Hepatic stellate cell (primary cell): Measurements from ENCODE around the gene LCTL.
"Not testable (repeated sequence)": the region's sequence is repeated elsewhere in the genome, so short reads cannot be mapped to it uniquely, and the experiment has no call there.

Source experiments
- DNase-seq: peaks from one replicate; pipeline ENCODE4 v3.0.0; 2011; ENCODE audit warnings: low spot score

Gene LCTL

DNA sequence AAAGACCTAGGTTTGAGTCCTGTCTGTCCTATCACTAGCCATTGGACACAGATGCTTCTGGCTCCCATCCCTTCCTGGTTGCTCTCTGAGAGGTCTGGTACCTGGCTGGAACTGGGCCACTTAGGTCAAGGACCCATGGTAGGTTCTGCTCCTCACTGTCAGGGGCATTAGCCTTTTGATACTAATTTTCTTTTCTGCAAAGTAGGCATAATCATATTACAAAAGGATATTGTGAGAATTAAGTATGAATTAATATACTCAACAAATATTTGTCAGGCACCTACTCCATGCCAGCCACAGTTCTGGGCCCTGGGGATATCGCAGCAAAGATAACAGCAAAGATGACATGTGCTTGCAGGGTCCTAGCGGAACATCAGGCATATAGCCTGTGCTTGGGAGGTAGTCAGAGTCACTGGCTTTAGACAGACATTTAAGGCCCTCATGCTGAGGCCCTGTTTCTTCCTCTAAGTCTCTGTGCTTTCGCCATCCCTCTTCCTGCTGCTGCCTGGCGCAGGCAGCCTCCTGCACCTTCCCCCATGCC is 25.6 kb upstream of the LCTL start:
- DNase-seq = no peak

DNA sequence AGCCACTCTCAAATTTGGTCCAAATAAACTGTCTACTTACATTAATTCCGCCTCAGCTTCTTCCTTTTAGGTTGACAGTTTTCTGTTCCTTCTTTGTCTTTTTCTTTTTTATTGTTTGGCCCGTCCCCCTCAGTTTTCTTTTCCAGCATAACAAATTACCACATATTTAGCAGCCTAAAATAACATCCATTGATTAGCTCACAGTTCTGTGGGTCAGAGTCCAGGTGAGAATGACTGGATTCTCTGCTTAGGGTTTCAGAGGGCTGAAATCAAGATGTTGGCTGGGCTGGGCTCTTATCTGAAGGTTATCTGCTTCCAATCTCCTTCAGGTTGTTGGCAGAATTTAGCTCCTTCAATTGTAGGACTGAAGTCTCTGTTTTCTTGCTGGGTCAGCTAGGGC is 24.6 kb upstream of the LCTL start:
- no peak for DNase-seq

DNA sequence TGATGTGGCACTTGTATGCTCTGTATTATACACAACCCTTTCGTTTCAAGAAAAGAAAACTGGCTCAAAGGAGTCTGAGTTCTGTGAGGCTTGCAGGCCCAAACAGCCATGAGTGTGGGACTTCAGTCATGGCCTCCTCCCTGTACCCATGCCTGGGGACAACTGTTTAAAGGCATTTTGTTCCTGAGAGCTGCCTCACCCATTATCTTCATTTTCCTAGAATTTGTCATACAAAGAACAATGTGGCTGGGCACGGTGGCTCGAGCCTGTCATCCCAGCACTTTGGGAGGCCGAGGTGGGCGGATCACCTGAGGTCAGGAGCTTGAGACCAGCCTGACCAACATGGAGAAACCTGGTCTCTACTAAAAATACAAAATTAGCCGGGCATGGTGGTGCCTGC is 23.6 kb upstream of the LCTL start:
- not testable (repeated sequence) for DNase-seq

DNA sequence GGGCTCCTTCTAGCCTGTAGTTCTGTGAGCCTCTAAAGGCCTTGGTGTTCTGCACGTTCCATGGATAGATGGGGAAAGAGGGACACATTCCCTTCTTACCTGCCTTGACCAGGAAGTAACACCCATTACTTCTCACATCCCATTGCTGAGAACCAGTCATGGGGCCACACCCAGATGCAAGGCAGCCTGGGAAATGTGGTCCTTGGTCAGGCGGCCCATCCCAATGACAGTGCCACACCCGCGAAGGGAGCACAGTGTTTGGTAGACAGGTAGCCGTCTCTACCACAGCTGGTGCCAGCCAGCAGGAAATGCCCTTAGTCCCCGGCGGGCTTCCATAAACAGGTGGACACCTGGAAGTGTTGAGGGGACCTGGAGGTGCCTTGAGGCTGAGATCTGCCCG is 23.2 kb upstream of the LCTL start:
- no peak for DNase-seq

DNA sequence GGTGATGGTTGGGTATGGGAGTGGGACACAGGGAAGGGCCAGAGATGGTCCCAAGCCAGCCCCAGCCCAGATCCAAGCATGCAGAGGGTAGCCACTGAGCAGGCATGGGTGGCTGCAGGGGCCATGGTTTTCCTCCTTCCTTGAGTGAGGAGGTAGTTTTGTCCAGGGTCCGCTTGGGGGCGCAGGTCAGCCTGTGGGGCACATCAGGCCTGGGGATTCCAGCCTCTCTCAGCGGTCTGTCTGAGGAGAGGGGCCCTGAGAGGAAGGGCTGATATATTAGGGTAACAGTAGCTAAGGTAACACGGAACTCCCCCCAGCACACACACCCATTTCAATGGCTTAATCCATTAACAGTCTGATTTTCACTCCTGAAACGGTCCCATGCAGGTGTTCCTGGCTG is 22.7 kb upstream of the LCTL start:
- DNase-seq = no peak

DNA sequence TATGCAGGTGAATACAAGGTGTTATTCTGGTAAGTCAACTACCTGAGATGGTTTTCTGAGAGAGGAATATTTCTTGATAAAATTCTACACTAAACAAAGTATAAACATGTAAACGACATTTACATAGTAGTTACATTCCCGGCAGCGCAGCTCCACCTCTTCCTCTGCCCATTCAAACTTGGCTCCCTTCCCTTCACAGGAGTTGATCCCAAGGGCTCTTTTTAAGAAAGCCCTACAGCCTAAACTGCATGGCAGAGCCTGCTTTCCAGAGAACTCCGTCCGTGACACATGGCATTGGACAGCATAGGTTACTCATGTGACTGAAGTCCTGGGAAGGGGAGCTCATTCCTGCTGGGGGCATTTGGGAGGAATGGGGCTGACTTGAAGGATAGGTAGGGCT is 22.0 kb upstream of the LCTL start:
- no peak for DNase-seq

DNA sequence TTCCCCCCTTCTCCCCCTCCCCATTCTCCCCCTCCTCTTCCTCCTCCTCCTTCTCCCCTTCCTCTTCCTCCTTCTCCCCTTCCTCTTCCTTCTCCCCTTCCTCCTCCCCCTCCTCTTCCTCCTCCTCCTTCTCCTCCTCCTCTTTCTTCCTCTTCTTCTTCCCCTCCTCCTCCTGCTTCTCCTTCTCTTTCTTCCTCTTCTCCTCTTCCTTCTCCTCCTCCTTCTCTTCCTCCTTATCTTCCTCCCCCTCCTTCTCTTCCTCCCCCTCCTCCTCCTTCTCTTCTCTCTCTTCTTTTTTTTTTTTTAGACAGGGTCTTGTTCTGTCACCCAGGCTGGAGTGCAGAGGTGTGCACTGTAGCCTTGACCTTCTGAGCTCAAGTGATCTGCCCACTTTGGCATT is 21.2 kb upstream of the LCTL start:
- DNase-seq = no peak

DNA sequence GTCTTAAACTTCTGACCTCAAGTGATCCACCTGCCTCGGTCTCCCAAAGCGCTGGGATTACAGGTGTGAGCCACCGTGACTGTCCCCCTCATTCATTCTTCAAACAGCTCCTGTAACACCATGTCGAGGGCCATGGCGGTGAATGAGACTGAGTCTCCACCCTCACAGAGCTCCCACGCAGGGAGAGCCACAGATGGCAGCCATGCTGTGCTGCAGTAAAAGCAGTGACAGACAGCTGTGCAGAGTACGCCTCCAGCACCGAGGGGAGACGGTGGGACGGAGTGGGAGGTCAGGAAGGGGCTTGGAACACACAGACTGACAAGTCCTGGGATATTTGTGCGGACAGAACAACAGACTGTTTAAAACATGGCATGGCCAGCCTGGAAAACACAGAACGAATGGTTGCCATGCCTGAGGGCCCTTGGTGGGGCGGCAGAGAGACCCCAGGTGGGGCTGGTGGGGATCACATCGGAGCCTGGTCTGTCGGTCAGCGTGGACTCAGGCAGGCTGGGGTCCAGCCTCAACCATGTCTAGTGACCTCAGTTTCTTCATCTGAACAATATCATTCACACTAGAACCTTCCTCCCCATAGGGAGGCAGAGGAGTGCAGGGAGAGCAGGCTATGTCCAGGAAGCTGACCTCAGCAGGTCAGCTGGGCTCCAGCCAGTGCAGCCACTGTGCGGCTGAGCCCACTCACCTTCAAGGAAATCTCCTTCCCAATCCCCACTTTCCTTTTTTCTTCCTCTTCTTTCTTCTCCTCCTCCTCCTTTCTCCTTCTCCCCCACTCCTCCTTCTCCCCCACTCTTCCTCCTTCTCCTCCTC is 20.6 kb upstream of the LCTL start:
- no peak for DNase-seq

DNA sequence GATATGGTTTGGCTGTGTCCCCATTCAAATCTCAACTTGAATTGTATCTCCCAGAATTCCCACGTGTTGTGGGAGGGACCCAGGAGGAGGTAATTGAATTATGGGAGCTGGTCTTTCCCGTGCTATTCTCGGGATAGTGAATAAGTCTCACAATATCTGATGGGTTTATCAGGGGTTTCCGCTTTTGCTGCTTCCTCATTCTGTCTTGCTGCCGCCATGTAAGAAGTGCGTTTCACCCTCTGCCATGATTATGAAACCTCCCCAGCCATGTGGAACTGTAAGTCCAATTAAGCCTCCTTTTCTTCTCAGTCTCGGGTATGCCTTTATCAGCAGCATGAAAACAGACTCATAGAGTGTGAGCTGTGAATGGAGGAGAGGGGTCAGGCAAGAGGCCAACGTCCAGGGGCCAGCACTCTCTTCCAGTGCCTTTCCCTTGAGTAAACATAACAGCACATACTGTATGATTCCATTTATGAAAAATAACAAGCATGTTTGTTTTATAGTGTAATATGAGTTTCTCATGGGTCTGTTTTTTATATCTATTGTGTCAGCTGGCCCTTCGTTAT is 16.3 kb upstream of the LCTL start:
- no peak for DNase-seq

DNA sequence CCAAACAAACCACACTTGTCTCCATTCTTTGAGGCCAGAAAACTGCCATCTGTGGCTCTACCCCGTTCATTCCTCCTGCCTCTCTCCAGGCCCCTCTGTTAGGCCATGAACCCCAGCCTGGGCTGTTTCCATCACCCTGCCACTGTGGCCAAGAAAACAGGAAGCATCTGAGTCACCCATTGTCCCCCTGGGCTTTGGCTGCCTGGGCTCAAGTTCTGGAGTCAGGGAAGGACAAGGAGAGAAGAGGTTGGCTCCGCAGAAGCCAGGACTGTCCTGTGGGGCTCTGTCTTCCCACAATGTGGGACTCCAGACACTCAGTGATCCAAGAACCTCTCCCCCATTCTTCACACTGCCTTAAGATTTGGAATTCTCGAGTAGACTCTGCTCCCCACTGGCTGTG is 14.8 kb upstream of the LCTL start:
- DNase-seq = peak; percentile 46

DNA sequence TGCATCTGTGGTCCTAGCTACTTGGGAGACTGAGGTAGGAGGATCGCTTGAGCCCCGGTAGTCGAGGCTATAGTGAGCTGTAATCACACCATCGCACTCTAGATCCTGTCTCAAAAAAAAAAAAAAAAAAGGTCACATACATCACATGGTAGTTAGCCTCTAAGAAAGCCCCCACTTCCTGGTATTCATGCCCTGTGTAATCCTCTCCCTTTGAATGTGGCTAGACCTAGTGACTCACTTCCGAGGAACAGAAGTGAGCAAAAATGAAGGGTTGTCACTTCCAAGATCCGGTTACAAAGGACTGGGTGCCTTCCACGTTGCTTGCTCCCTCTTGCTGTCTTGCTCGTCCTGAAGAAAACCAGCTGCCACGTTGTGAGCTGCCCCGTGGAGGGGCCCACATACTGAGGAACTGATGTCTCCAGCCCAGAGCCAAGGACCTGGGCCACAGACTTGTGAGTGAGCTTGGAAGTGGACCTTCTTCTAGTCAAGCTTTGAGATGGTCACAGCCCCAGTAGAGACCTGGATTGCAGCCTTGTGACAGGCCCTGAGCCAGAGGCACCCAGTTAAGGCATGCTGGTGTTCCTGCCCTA is 12.6 kb upstream of the LCTL start:
- no peak for DNase-seq

DNA sequence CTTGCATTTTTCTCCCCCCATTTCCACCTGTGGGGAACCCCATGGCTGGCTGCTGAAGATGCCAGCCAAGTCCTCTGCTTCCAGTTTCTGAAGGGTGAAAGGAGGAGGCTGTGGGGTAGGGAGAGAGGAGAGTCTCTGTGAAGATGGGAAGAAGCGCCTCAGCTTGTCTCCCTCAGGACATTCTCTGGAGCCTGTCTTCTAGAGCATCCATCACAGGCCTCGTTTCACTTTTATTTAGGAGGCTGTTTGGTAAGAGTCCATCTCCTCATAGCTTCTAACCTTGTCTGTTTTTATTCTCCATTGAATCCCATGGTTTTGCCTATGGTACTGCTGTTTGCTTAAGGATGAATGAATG is 8.8 kb upstream of the LCTL start:
- DNase-seq = no peak

DNA sequence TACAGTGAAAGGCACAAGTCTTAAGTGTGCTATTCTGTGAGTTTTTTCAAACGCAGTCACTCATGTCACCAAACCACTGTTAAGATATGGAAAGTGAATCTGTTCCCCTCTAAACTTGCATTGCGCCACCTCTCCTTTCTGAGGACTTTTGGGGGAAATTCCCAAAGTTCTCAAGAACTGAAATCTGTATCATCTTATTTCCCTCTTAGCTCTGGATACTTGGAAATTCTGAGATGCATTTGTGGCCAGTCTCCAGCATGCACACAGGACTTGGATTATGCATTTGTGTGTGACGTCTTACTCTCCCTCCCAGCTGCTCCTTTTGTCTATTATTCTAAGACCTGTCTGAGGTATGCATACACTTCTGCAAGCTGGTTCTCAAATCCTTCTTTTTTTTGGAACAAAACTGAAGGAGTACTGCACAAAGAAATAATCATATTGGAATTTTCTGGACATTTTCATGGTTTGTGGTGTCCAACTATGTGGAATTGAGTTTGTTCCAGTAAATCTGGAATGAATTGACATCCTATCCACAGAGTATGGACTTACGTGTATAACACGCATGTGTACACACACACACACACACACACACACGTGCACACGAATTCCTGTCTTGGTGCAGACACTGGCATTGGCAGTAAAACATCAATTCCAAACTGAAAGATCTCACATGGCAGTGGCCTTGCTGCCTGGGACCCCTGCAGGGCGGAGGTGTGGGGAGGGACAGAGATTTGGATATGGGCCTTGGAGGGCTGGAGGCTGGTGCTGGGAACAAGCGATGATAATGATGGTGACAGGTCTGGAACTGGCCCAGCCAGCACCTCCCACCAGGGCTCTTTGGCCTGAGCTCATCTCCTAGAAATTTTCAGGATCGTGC is 8.2 kb upstream of the LCTL start:
- DNase-seq = no peak

DNA sequence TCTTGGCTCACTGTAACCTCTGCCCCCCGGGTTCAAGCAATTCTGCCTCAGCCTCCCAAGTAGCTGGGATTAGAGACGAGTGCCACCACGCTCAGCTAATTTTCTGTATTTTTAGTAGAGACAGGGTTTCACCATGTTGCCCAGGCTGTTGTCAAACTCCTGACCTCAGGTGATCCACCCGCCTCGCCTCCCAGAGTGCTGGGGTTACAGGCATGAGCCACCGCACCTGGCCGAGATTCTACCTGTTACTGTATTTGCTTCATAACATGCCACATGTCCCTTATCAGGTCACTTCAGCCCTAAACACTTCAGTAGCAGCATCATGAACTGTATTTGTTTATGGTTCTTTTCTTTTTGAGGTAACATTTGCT is 7.5 kb upstream of the LCTL start:
- no peak for DNase-seq

DNA sequence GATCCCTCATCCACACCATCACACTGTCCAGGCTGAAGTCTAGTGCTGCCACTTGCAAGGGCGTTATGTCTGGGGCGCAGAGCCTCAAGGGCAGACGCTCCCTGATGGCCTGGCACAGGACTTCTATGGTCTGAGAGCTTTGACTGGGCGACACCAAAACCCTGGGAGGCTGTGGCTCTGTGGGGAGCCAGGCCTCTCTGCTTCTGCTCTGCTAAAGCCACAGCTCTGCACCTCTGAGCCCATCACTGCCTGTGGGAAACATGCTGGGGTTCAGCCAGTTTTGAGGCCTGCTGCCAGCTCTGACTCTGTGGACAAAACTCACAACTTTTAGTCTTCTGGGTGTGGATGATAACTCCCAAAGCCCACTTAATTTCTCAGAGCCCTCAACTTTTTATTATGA is 6.3 kb upstream of the LCTL start:
- no peak for DNase-seq

DNA sequence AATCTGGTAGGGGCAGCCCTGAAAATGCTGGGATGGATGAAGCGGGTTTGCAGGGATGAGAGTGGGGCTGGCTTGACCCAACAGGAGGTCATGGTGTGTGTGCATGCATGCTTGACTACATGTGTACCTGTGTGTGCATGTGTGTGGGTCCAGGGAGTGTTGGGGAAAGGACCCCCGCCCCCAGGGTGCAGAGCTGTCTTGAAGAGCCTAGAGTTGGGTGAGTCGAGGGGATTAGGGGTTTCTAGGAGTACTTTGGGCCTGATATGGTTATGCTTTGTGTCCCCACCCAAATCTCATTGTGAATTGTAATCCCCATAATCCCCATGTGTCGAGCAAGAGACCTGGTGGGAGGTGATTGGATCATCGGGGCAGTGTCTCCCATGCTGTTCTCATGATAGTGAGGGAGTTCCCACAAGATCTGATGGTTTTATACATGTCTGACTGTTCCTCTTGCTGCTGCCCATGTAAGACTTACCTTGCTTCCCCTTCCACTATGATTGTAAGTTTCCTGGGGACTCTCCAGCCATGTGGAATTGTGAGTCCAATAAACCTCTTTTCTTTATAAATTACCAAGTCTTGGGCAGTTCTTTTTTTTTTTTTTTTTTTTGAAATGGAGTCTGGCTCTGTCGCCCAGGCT is 5.2 kb upstream of the LCTL start:
- no peak for DNase-seq

DNA sequence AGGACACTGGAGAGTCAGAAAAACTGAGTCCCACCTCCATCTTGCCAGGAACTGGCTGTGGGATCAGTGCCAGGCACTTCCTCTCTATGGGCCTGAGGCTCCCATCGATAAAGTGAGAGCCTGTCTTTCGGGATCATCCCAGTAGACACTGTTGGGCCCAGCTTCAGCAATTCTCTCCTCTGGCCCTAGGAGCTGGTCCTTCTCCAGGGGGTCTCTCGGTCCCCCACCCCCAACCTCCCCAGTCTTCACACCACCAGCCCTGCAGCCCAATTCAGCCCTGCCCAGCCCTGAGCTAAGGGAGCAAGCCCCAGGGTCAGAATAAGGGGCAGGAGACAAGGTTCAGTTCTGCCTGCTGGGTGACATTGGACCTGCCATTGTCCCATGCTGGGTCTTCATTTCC is 4.5 kb upstream of the LCTL start:
- DNase-seq = no peak

DNA sequence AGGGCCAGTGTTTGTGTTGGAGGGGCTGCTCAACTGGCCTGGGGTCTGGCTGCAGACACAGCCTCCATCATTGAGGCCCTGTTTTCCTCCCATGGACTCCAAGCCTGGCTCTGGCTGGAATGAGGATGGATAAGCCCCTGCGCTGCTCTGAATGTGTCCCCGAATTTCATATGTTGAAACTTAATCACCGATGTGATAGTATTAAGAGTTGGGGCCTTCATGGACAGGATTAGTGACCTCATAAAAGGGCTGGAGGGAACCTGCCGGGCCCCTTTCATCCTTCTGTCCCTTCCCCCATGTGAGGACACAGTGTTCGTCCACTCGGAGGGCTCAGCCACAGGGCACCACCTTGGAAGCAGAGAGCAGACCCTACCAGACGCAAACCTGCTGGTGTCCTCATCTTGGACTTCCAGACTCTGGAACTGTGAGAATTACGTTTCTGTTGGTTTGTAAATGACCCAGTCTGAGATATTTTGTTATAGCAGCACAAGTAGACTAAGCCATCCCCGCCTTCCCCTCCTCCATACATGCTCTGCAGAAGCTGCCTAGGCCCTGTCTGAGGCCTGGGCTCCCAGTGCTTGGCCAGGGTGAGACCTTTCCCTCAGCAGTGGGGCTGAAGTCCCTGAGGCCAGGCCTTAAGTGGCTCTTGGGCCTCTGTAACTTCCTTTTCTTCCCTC is 3.8 kb upstream of the LCTL start:
- DNase-seq = no peak

DNA sequence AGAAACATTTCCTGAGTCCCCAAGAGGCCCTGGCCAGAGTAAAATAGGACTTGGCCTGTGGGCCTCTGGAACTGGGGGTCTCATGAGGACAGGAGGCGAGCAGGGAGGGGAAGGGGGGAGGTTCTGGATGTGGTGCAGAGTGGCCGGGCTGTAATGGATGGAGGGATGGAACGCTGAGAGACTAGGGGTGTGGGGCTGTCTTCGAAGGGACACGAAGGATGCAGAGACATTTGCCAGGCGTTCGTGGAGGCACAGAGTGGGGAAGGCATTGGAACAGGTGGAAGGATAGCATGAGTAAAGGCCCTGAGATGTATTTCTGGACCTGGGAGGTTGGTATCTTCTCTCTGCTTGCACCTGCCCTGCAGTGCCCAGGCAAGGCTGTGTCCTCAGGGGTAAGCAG is 2.1 kb upstream of the LCTL start:
- no peak for DNase-seq

DNA sequence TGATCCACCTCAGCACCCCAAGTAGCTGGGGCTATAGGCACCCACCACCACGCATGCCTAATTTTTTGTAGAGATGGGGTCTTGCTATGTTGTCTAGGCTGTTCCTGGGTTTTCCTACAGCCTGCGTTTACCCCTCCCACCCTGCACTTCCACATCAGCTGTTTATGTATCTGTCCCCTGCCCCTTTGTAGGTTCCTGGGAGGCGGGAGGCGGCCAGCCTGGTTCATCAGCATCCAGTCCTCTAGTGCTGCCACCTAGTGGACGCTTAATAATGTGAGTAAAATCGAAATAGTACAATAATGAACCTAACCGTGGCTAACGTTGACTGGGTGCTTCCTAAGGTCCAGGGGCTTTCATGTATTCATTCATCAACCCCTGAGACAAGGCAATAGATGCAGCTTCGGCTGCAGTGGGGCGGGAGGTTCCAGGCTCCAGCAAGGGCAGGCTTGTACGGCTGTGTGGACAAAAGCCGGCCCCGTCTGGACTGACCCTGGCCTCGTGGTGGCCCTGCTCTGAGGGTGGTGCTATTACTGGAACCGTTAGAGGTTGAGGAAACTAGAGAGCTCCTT is 1.2 kb upstream of the LCTL start:
- DNase-seq = peak; percentile 78

DNA sequence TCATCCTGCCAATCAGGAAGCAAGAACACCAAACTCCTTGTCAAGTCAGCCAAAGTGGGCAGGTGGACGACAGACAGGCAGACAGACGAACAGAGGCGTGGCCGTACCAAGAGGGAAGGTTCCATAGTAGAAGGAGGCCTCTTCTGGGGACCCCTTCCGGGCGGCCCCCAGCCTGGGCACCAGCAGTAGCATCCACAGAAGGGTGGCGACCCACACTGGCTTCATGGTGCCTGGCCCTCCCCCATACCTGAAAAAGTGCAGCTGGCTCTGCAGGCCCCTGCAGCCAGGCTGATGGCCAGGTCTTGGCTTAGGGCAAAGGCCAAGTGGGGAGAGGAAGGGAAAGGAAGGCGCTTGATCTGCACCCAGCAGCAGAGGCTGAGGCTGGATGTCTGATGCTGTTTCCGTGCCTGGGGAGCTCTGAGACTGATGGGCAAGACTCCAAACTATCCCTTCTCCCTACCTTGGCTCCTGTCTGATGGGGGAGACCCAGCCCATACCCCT is 607 bp downstream of the LCTL start:
- no peak for DNase-seq
